A549 (cell line): Measurements from ENCODE around the gene DCAF5. TPM values are rescaled to one million over a fixed set of nuclear protein-coding genes. Genes with fewer than 3 reads are reported as not detected.

Experiments
- ATAC-seq, 2 experiments: fragments of 200-7000 bp in 1 of 2; fragments of >200 bp in 1 of 2; cut with Nextera tagmentation in 1 of 2; cut with Tn5 transposase in 1 of 2; 3 replicates each; pipeline versions ENCODE4 v1.8.0 to v1.9.1; 2018 to 2020; ENCODE audit warnings: mild to moderate bottlenecking in 1 of 2, moderate library complexity in 1 of 2
- CTCF ChIA-PET: fragments of 300-600 bp; sonication (Branson Sonifier 250); formaldehyde crosslinking; extraction: SDS; loops from one replicate; lab custom pipeline; 2021; ENCODE audit warnings: antibody characterized with exemption, inconsistent platforms; lab: Yijun Ruan, JAX
- POLR2A ChIA-PET: fragments of 350-600 bp; formaldehyde crosslinking; extraction: SDS; loops from one replicate; lab custom pipeline; 2021; ENCODE audit warnings: antibody characterized with exemption, inconsistent platforms; lab: Yijun Ruan, JAX
- DNase-seq, 2 experiments: peaks; one replicate each; pipeline versions ENCODE4 v3.0.0 to v3.0.0-alpha.2; 2011 to 2016; ENCODE audit warnings: low read depth in 1 of 2, low spot score in 1 of 2
- FAIRE-seq: peaks from 2 replicates; lab custom pipeline; 2011; peaks lifted over from hg19 to GRCh38; lab: Jason Lieb, UNC
- H3K27ac ChIP-seq, 2 experiments: fragments of >200 bp; sonication (Bioruptor Twin); formaldehyde crosslinking; 3 replicates each; pipeline ENCODE4 v1.5.1; 2016 to 2017
- H3K4me1 ChIP-seq: fragments of >200 bp; sonication (Bioruptor Twin); formaldehyde crosslinking; 3 replicates; pipeline ENCODE4 v1.6.1; 2016
- H3K4me2 ChIP-seq: fragments of >200 bp; sonication (Bioruptor Twin); formaldehyde crosslinking; 3 replicates; pipeline ENCODE4 v1.6.1; 2016
- H3K4me3 ChIP-seq: fragments of >200 bp; sonication (Bioruptor Twin); formaldehyde crosslinking; 3 replicates; pipeline ENCODE4 v1.5.1; 2016
- H3K9me3 ChIP-seq: fragments of >200 bp; sonication (Bioruptor Twin); formaldehyde crosslinking; 3 replicates; pipeline ENCODE4 v1.6.1; 2016
- BHLHE40 ChIP-seq: IDR thresholded peaks from 2 replicates; pipeline ENCODE4 v1.6.1; 2012; ENCODE audit warnings: low read depth, low read length, inconsistent platforms
- CBX2 ChIP-seq: fragments of 200-600 bp; sonication (generic); IDR thresholded peaks from 2 replicates; pipeline ENCODE4 v1.6.1; 2016; ENCODE audit warnings: low read depth, mild to moderate bottlenecking, borderline replicate concordance
- CHD4 ChIP-seq: fragments of 200-600 bp; sonication (generic); IDR thresholded peaks from 2 replicates; pipeline ENCODE4 v1.6.1; 2016; ENCODE audit warnings: antibody characterized with exemption, mild to moderate bottlenecking, borderline replicate concordance
- EHF ChIP-seq: fragments of 250-450 bp; sonication (Bioruptor Pico); IDR thresholded peaks from 2 replicates; pipeline ENCODE4 v1.5.0; 2020; ENCODE audit warnings: mild to moderate bottlenecking
- EP300 ChIP-seq, 2 experiments: fragments of >200 bp; sonication (Bioruptor Twin); formaldehyde crosslinking; IDR thresholded peaks; 2 replicates in 1 of 2; 3 replicates in 1 of 2; pipeline ENCODE4 v1.6.1; 2016 to 2017
- ESRRA ChIP-seq: fragments of 150-350 bp; IDR thresholded peaks from 2 replicates; pipeline ENCODE4 v1.6.1; 2014; ENCODE audit warnings: mild to moderate bottlenecking, low read length, borderline replicate concordance
- FOSL2 ChIP-seq, 2 experiments: fragments of 450-650 bp in 1 of 2; fragments of >200 bp in 1 of 2; sonication (Bioruptor Twin) in 1 of 2; formaldehyde crosslinking; IDR thresholded peaks; 2 replicates each; pipeline versions ENCODE4 v1.5.0 to v1.6.1; 2016 to 2020; ENCODE audit warnings: mild to moderate bottlenecking in 1 of 2, moderate library complexity in 1 of 2
- FOXS1 ChIP-seq: fragments of 250-450 bp; sonication (Bioruptor Pico); IDR thresholded peaks from 2 replicates; pipeline ENCODE4 v1.5.0; 2020; ENCODE audit warnings: mild to moderate bottlenecking, moderate library complexity
- GATA3 ChIP-seq: IDR thresholded peaks from 2 replicates; pipeline ENCODE4 v1.6.1; 2012; ENCODE audit warnings: borderline replicate concordance
- HOXA7 ChIP-seq: fragments of 250-450 bp; sonication (Bioruptor Pico); IDR thresholded peaks from 2 replicates; pipeline ENCODE4 v1.5.0; 2020; ENCODE audit warnings: mild to moderate bottlenecking, moderate library complexity
- JUN ChIP-seq, 2 experiments: fragments of >200 bp; sonication (Bioruptor Twin); formaldehyde crosslinking; IDR thresholded peaks; 2 replicates in 1 of 2; 3 replicates in 1 of 2; pipeline ENCODE4 v1.6.1; 2016 to 2017
- JUNB ChIP-seq: fragments of >200 bp; sonication (Bioruptor Twin); formaldehyde crosslinking; IDR thresholded peaks from 2 replicates; pipeline ENCODE4 v1.6.1; 2016
- MAZ ChIP-seq: fragments of 150-350 bp; IDR thresholded peaks from 2 replicates; pipeline ENCODE4 v1.6.1; 2014; ENCODE audit warnings: antibody characterized with exemption, low read depth, low read length, borderline replicate concordance
- MYC ChIP-seq: IDR thresholded peaks from 2 replicates; pipeline ENCODE4 v1.6.1; 2012; ENCODE audit warnings: mild to moderate bottlenecking, inconsistent platforms, low read length, improper control_type of control experiment, borderline replicate concordance
- PHF8 ChIP-seq: fragments of 200-600 bp; sonication (generic); IDR thresholded peaks from 2 replicates; pipeline ENCODE4 v1.6.1; 2016; ENCODE audit warnings: low read depth, mild to moderate bottlenecking, antibody characterized with exemption, moderate library complexity, borderline replicate concordance
- POLR2A ChIP-seq: IDR thresholded peaks from 2 replicates; pipeline ENCODE4 v1.6.1; 2012; ENCODE audit warnings: mild to moderate bottlenecking, low read length
- POLR2AphosphoS2 ChIP-seq: conservative IDR thresholded peaks from 2 replicates; pipeline ENCODE4 v1.6.1; 2012; ENCODE audit warnings: low read length, improper control_type of control experiment, inconsistent platforms
- RAD21 ChIP-seq, 2 experiments: fragments of >200 bp in 1 of 2; sonication (Bioruptor Twin) in 1 of 2; formaldehyde crosslinking in 1 of 2; IDR thresholded peaks in 1 of 2; conservative IDR thresholded peaks in 1 of 2; 2 replicates in 1 of 2; 3 replicates in 1 of 2; pipeline ENCODE4 v1.6.1; 2012 to 2018; ENCODE audit warnings: inconsistent platforms in 1 of 2
- SMC3 ChIP-seq: fragments of >200 bp; sonication (Bioruptor Twin); formaldehyde crosslinking; IDR thresholded peaks from 3 replicates; pipeline ENCODE4 v1.6.1; 2018; ENCODE audit warnings: inconsistent platforms
- SREBF2 ChIP-seq: fragments of 450-650 bp; IDR thresholded peaks from 2 replicates; pipeline ENCODE4 v1.6.1; 2014; ENCODE audit warnings: mild to moderate bottlenecking, moderate library complexity
- TFCP2L1 ChIP-seq: fragments of 250-450 bp; sonication (Bioruptor Pico); IDR thresholded peaks from 2 replicates; pipeline ENCODE4 v1.5.0; 2021; ENCODE audit warnings: mild to moderate bottlenecking
- TP53 ChIP-seq: fragments of 250-450 bp; sonication (Bioruptor Pico); IDR thresholded peaks from 2 replicates; pipeline ENCODE4 v1.5.0; 2021; ENCODE audit warnings: mild to moderate bottlenecking, moderate library complexity
- ZNF302 ChIP-seq: fragments of 250-450 bp; sonication (Bioruptor Pico); IDR thresholded peaks from 2 replicates; pipeline ENCODE4 v1.9.0; 2021; ENCODE audit warnings: inconsistent platforms, mild to moderate bottlenecking, moderate library complexity
- ZSCAN20 ChIP-seq: fragments of 250-450 bp; sonication (Bioruptor Pico); IDR thresholded peaks from 2 replicates; pipeline ENCODE4 v1.8.0; 2022; ENCODE audit warnings: mild to moderate bottlenecking, moderate library complexity
- WGBS: methylation state at CpG from one replicate; pipeline ENCODE4 v1.1.6; 2017; ENCODE audit errors: missing lambda C conversion rate; 5-methylcytosine and 5-hydroxymethylcytosine counted together
- polyA plus RNA-seq, 4 experiments: library from polyadenylated mRNA; depleted of rRNA in 3 of 4; stranded (reverse); fragments of >200 nt; fragmentation: RNase III in 1 of 4; extraction: RNeasy Plus Mini Kit Qiagen cat#74134 plus additional on column Dnase treatment in 1 of 4; gene quantifications; 2 replicates in 3 of 4; 3 replicates in 1 of 4; pipeline ENCODE4 v1.2.3, GENCODE V29; 2011 to 2017
- TF ChIP-seq, protein P1 (sequence below): fragments of 150-350 bp; IDR thresholded peaks from 2 replicates; pipeline ENCODE4 v1.6.1; 2014; ENCODE audit warnings: low read depth, mild to moderate bottlenecking, low read length
- TF ChIP-seq, protein P2 (sequence below): fragments of 200-600 bp; sonication (generic); IDR thresholded peaks from 2 replicates; pipeline ENCODE4 v1.6.1; 2016; ENCODE audit warnings: antibody characterized with exemption, mild to moderate bottlenecking, moderate library complexity
- TF ChIP-seq, protein P3 (sequence below): IDR thresholded peaks from 2 replicates; pipeline ENCODE4 v1.6.1; 2012

Gene DCAF5
- polyA plus RNA-seq, 2 of the 4 experiments (the other 2 are of a cell fraction), result 14.3 to 23.7 TPM

- H3K4me2 ChIP-seq, result peak overlapping the region; percentile 91
- peak; percentile 41 to 60; a peak in 5 of 6 replicates for ATAC-seq
- peaks cover 27% of the 10 kb centered on the region for H3K4me1 ChIP-seq
- H3K4me3 ChIP-seq, result no peak overlapping the region
- ChIA-PET POLR2A (interaction anchor here (2.5 kb wide), 1 partner anchor 37 kb away, joined by 14 read pairs; the partner anchor contains the start of gene EXD2), CTCF (interaction anchor here (0.6 to 1.1 kb wide), 4 partner anchors 14 to 285 kb away, joined by 3 read pairs; no protein-coding TSS in a partner anchor)
- no peak for FAIRE-seq
- H3K9me3 ChIP-seq, result no peaks in the 10 kb centered on the region
- H3K27ac ChIP-seq, result peak overlapping the region in 1 of 2 experiments; percentile 45; a peak in 1 of 6 replicates
- peak; percentile 65 to 74 for DNase-seq
- TF ChIP-seq JUN (IDR thresholded peaks at IDR 0.05), result no peak
- no peak for TF ChIP-seq HOXA7 (CRISPR knock-in tag)
- no peak for TF ChIP-seq TP53 (CRISPR knock-in tag)
- TF ChIP-seq GATA3, result no peak
- WGBS, result 9% methylated on average over 4 of the region's 4 CpGs
Observed at GRCh38 chr14:69154779-69155178, 1.9 kb upstream of the DCAF5 start.

GRCh38 chr14:69153873-69154270 lies 953 bp upstream of the DCAF5 start:
- H3K4me1 ChIP-seq, result peaks cover 27% of the 10 kb centered on the region
- TF ChIP-seq, protein P1, sequence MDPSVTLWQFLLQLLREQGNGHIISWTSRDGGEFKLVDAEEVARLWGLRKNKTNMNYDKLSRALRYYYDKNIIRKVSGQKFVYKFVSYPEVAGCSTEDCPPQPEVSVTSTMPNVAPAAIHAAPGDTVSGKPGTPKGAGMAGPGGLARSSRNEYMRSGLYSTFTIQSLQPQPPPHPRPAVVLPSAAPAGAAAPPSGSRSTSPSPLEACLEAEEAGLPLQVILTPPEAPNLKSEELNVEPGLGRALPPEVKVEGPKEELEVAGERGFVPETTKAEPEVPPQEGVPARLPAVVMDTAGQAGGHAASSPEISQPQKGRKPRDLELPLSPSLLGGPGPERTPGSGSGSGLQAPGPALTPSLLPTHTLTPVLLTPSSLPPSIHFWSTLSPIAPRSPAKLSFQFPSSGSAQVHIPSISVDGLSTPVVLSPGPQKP, result no peak
- no peak for TF ChIP-seq GATA3
- TF ChIP-seq, all 56 proteins: peak for 0
- WGBS, result 42% methylated on average over 13 of the region's 13 CpGs
- no peaks in the 10 kb centered on the region for H3K9me3 ChIP-seq
- ChIA-PET POLR2A (interaction anchor here (2.5 kb wide), 1 partner anchor 38 kb away, joined by 14 read pairs; the partner anchor contains the start of gene EXD2), CTCF (interaction anchor here (0.6 to 1.1 kb wide), 5 partner anchors 13 to 177 kb away, joined by 3 read pairs; no protein-coding TSS in a partner anchor)
- no peak for FAIRE-seq
- peak overlapping the region; percentile 91 for H3K4me2 ChIP-seq
- peak overlapping the region; percentile 93 to 96 for H3K27ac ChIP-seq
- DNase-seq, result peak in 1 of 2 experiments; percentile 9
- ATAC-seq, result no peak
- H3K4me3 ChIP-seq, result peak overlapping the region; percentile 91

DNA sequence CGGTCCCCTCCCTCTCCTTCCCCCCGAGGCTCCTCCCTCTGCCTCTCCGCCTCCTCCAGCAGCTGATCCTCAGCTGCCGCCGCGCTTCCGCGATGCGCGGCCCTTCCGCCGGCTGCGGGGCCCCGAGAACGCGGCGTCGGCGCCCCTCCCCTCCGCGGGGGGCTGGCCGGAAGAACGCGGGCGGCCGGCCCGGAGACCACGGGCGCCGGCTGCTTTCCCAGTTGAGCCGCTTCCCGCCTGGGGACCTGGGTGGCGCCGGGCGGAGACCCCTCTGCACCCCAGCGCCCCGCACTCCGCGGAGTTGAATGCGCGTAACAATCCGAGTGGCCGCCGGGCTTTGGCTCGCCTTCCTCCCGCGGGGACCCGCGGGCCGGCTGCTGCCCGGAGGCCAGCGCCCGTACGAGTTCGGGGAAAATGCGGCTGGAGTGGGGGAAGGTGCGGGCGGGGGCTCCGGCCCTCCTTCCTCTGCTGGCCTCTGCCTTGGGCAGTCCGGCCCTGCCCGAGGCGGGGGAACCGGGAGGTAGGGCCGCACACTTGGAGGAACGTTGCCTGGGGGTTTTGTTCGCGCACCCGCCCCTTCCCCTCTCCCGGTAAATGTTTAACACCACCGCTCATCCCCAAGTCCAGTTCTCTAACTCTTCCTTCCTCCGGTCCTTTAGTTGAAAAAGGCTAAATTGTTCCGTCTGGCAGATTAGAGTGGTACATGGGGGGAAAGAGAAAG lies 393 bp upstream of the DCAF5 start:
- peak in 1 of 2 experiments; percentile 97 for DNase-seq
- FAIRE-seq, result no peak
- peak overlapping the region; percentile 93 to 96 for H3K27ac ChIP-seq
- TF ChIP-seq POLR2A (peak; percentile 71), FOXS1 (no peak), ESRRA (no peak), ZSCAN20 (CRISPR knock-in tag) (no peak), CHD4 (no peak), BHLHE40 (no peak), EHF (CRISPR knock-in tag) (no peak), PHF8 (peak; percentile 74), POLR2AphosphoS2 (no peak), JUNB (no peak), ZNF302 (CRISPR knock-in tag) (no peak), TFCP2L1 (no peak), FOSL2 (IDR thresholded peaks at IDR 0.05) (no peak), FOSL2 (CRISPR knock-in tag; IDR thresholded peaks at IDR 0.05) (peak; percentile 15; the same call in 1 of the 2 replicates), SMC3 (no peak), SREBF2 (no peak), GATA3 (no peak), EP300 (IDR thresholded peaks at IDR 0.05) (no peak), MYC (no peak), RAD21 (conservative IDR thresholded peaks at IDR 0.05 in 1 of 2, IDR thresholded peaks at IDR 0.05 in 1 of 2) (no peak), MAZ (no peak), CBX2 (no peak)
- TF ChIP-seq, protein P2, sequence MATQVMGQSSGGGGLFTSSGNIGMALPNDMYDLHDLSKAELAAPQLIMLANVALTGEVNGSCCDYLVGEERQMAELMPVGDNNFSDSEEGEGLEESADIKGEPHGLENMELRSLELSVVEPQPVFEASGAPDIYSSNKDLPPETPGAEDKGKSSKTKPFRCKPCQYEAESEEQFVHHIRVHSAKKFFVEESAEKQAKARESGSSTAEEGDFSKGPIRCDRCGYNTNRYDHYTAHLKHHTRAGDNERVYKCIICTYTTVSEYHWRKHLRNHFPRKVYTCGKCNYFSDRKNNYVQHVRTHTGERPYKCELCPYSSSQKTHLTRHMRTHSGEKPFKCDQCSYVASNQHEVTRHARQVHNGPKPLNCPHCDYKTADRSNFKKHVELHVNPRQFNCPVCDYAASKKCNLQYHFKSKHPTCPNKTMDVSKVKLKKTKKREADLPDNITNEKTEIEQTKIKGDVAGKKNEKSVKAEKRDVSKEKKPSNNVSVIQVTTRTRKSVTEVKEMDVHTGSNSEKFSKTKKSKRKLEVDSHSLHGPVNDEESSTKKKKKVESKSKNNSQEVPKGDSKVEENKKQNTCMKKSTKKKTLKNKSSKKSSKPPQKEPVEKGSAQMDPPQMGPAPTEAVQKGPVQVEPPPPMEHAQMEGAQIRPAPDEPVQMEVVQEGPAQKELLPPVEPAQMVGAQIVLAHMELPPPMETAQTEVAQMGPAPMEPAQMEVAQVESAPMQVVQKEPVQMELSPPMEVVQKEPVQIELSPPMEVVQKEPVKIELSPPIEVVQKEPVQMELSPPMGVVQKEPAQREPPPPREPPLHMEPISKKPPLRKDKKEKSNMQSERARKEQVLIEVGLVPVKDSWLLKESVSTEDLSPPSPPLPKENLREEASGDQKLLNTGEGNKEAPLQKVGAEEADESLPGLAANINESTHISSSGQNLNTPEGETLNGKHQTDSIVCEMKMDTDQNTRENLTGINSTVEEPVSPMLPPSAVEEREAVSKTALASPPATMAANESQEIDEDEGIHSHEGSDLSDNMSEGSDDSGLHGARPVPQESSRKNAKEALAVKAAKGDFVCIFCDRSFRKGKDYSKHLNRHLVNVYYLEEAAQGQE, result no peak
- TF ChIP-seq, protein P3, sequence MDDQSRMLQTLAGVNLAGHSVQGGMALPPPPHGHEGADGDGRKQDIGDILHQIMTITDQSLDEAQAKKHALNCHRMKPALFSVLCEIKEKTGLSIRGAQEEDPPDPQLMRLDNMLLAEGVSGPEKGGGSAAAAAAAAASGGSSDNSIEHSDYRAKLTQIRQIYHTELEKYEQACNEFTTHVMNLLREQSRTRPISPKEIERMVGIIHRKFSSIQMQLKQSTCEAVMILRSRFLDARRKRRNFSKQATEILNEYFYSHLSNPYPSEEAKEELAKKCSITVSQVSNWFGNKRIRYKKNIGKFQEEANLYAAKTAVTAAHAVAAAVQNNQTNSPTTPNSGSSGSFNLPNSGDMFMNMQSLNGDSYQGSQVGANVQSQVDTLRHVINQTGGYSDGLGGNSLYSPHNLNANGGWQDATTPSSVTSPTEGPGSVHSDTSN, result peak; percentile 88; the same call in 1 of the 2 replicates

More for the DNA sequence above, 393 bp upstream of the DCAF5 start:
- CTCF ChIA-PET, result interaction anchor here (1.0 to 4.0 kb wide), 5 partner anchors 13 to 24 kb away, joined by 3 to 32 read pairs (median 3); no protein-coding TSS in a partner anchor
- H3K4me1 ChIP-seq, result peaks cover 27% of the 10 kb centered on the region
- H3K9me3 ChIP-seq, result no peaks in the 10 kb centered on the region
- peak; percentile 87 to 88 for ATAC-seq
- H3K4me3 ChIP-seq, result peak overlapping the region; percentile 91
- WGBS, result 1% methylated on average over 15 of the region's 72 CpGs
- H3K4me2 ChIP-seq, result peak overlapping the region; percentile 91
- POLR2A ChIA-PET, result interaction anchor here (0.6 to 2.5 kb wide), 5 partner anchors 20 to 1234 kb away, joined by 3 to 14 read pairs (median 4); partner anchors contain the start of gene EXD2
